ENCODE measurements around the gene SCO1.
A peak's percentile ranks its signal among the peaks of the same experiment; 100 is the strongest.

SCO1 gene

GRCh38 chr17:10640475-10640874 is 56.9 kb downstream of the SCO1 start:
- H3K4me3 ChIP-seq (ENCODE audit: low read length): no peak overlapping the region
- DNase-seq (ENCODE audit: low read depth): no peak
- no peak for TF ChIP-seq CTCF (conservative IDR thresholded peaks at IDR 0.05; ENCODE audit: low read depth, low read length)

GRCh38 chr17:10638151-10638550 is 59.2 kb downstream of the SCO1 start:
- H3K4me3 ChIP-seq (ENCODE audit: low read length): no peak overlapping the region
- no peak for DNase-seq (ENCODE audit: low read depth)
- no peak for TF ChIP-seq CTCF (conservative IDR thresholded peaks at IDR 0.05; ENCODE audit: low read depth, low read length)

DNA sequence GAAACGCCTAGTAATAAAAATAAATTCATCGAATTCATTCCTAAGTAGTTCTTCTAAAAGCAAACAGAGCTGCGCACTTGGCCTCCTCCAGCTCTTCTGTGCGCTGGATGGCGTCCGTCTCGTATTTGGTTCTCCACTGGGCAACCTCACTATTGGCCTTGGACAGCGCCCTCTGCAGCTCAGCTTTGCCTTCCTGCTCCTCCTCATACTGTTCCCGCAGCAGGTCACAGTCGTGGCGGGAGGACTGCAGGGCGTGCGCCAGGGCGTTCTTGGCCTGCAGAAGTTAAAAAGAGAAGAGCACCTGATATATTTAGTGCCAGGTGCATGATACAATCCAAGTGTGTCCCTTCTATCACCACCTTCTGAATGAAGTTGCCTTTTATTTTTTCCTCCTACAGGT is 62.0 kb downstream of the SCO1 start:
- no peak for DNase-seq (ENCODE audit: low read depth)
- no peak for TF ChIP-seq CTCF (conservative IDR thresholded peaks at IDR 0.05; ENCODE audit: low read depth, low read length)
- H3K4me3 ChIP-seq (ENCODE audit: low read length): no peak overlapping the region

DNA sequence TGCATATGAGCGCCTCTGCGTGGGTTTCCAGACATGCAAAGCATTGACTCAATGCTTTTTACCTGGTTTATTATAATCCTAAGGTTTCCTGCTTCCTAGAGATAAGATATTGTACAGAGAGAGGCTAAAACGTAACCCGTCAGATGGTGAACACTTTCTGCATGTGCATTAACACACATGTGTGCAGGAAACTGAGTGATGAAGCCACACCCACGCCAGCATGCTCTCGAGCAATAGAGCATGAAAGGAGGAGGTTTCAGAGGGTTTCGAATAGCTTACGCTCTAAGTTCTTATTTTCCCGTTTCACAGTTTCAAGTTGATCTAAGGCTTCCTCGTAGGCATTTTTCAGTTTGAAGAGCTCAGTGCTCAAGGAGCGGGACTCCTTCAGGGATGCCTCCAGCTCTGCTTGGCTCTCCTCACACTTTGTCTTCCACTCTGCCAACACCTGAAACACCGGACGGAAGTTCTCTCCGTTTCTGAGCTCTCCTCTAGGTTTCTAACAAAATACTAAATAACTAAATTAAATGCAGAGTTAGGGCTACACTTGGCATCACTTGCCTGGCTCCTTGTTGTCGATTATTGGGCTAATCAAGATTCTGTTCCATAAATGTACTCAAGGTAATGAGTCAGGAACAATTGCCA is 63.5 kb downstream of the SCO1 start:
- no peak overlapping the region for H3K4me3 ChIP-seq (ENCODE audit: low read length)
- TF ChIP-seq CTCF (conservative IDR thresholded peaks at IDR 0.05; ENCODE audit: low read depth, low read length): no peak
- DNase-seq (ENCODE audit: low read depth): no peak

GRCh38 chr17:10631701-10632100 is 65.6 kb downstream of the SCO1 start:
- no peak for DNase-seq (ENCODE audit: low read depth)
- no peak for TF ChIP-seq CTCF (conservative IDR thresholded peaks at IDR 0.05; ENCODE audit: low read depth, low read length)
- H3K4me3 ChIP-seq (ENCODE audit: low read length): no peak overlapping the region

DNA sequence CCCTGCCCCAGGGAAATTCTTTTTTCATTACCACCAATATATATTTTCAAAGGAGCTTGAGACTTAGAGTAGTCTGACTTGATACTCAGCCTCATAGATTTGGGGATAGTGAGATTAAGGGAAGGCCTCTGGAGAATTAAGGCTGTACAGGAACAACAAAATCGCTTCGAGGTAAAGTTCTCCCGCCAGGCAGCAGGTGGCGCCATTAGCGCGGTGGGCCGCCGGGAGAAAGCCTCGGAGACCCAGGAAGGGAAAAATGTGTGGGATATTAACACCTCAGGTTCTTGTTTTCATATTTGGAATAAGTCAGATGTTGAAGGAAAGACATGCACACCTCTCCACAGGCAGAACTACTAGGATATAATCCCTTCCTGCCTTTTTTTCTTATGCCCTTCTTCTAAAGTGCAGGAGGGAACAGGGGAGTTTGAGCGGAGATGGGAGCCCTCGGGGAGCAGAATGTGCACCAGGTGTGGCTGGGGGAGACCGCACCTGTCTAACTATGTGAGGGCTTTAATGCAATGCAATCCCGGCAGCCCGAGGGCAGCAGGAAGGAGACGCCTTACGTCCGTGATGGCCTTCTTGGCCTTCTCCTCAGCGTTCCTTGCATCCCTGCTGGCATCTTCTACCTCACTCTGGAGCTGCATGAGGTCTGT is 66.2 kb downstream of the SCO1 start:
- H3K4me3 ChIP-seq (ENCODE audit: low read length): no peak overlapping the region
- no peak for DNase-seq (ENCODE audit: low read depth)
- peak; percentile 96 for TF ChIP-seq CTCF (conservative IDR thresholded peaks at IDR 0.05; ENCODE audit: low read depth, low read length)

- TF ChIP-seq CTCF (conservative IDR thresholded peaks at IDR 0.05; ENCODE audit: low read depth, low read length): no peak
- H3K4me3 ChIP-seq (ENCODE audit: low read length): no peak overlapping the region
- no peak for DNase-seq (ENCODE audit: low read depth)
These were observed 67.6 kb downstream of the SCO1 start for GRCh38 chr17:10629706-10630105.

All from retinal pigment epithelial cell (primary cell).